HG03045 (cell line): Measurements from ENCODE around the gene AADACL3.
"Not testable (repeated sequence)": the region's sequence is repeated elsewhere in the genome, so short reads cannot be mapped to it uniquely, and the experiment has no call there.

Experiments
- ATAC-seq: cut with Tn5 transposase; IDR thresholded peaks from one replicate; pipeline ENCODE4 v1.9.1; 2021; ENCODE audit warnings: mild to moderate bottlenecking, moderate library complexity; ENCODE audit not compliant: unreplicated experiment

Gene AADACL3

GRCh38 chr1:12715896-12716437, at the start of gene AADACL3:
Gene AADACL3, plus strand, starts transcription at chr1:12716110. Its CDS starts 67 bp downstream, at chr1:12716177.
- no peak for ATAC-seq

GRCh38 chr1:12666141-12666735, 49.7 kb upstream of the AADACL3 start:
- no peak for ATAC-seq

GRCh38 chr1:12669529-12670068, 46.3 kb upstream of the AADACL3 start:
- no peak for ATAC-seq

GRCh38 chr1:12674358-12674757, 41.6 kb upstream of the AADACL3 start:
- ATAC-seq, result no peak

- ATAC-seq, result not testable (repeated sequence)
These were observed 39.8 kb upstream of the AADACL3 start for GRCh38 chr1:12676122-12676521.

GRCh38 chr1:12677565-12677964, 38.3 kb upstream of the AADACL3 start:
- no peak for ATAC-seq

- no peak for ATAC-seq
These were observed 37.6 kb upstream of the AADACL3 start for GRCh38 chr1:12678350-12678749.

- ATAC-seq, result no peak
These were observed 37.1 kb upstream of the AADACL3 start for GRCh38 chr1:12678820-12679219.

- ATAC-seq, result no peak
These were observed 25.8 kb upstream of the AADACL3 start for GRCh38 chr1:12690156-12690555.

GRCh38 chr1:12692967-12693782, 22.7 kb upstream of the AADACL3 start:
- ATAC-seq, result no peak

- no peak for ATAC-seq
These were observed 19.3 kb upstream of the AADACL3 start for GRCh38 chr1:12696658-12697057.

- no peak for ATAC-seq
These were observed 18.5 kb upstream of the AADACL3 start for GRCh38 chr1:12697397-12697796.

- no peak for ATAC-seq
These were observed 12.0 kb upstream of the AADACL3 start for GRCh38 chr1:12703821-12704451.

GRCh38 chr1:12706061-12706460, 9.8 kb upstream of the AADACL3 start:
- no peak for ATAC-seq

- ATAC-seq, result no peak
These were observed 7.4 kb upstream of the AADACL3 start for GRCh38 chr1:12708396-12709090.

GRCh38 chr1:12709091-12709491, 6.8 kb upstream of the AADACL3 start:
- no peak for ATAC-seq

- ATAC-seq, result no peak
These were observed 6.2 kb upstream of the AADACL3 start for GRCh38 chr1:12709696-12710095.

GRCh38 chr1:12711536-12711935, 4.4 kb upstream of the AADACL3 start:
- ATAC-seq, result no peak

GRCh38 chr1:12712076-12712475, 3.8 kb upstream of the AADACL3 start:
- no peak for ATAC-seq

GRCh38 chr1:12712929-12713328, 3.0 kb upstream of the AADACL3 start:
- no peak for ATAC-seq

- ATAC-seq, result not testable (repeated sequence)
These were observed 2.3 kb upstream of the AADACL3 start for GRCh38 chr1:12713651-12714050.
